PFSK-1 (cell line): Measurements from ENCODE around the gene EEPD1.

Experiments
- POLR2AphosphoS5 ChIP-seq: IDR thresholded peaks from 2 replicates; pipeline ENCODE4 v1.6.1; 2012; ENCODE audit warnings: low read depth, mild to moderate bottlenecking, control low read depth, low read length, moderate library complexity
- REST ChIP-seq, 2 experiments: IDR thresholded peaks; 2 replicates each; pipeline versions ENCODE4 v1.6.1 to v1.8.0; 2011 to 2012; ENCODE audit warnings: low read depth in 2 of 2, low read length in 2 of 2, control low read depth in 1 of 2, inconsistent platforms in 1 of 2, mild to moderate bottlenecking in 1 of 2, moderate library complexity in 1 of 2; ENCODE audit not compliant: insufficient read depth in 1 of 2
- SIN3A ChIP-seq: IDR thresholded peaks from 2 replicates; pipeline ENCODE4 v1.6.1; 2012; ENCODE audit warnings: mild to moderate bottlenecking, low read length, moderate library complexity, borderline replicate concordance; ENCODE audit not compliant: insufficient read depth
- TAF1 ChIP-seq: IDR thresholded peaks from 2 replicates; pipeline ENCODE4 v1.6.1; 2012; ENCODE audit warnings: low read length, control low read depth, borderline replicate concordance; ENCODE audit not compliant: insufficient read depth

GRCh38 chr7:36266190-36266589 lies 113.1 kb downstream of the EEPD1 start:
- no peak for TF ChIP-seq POLR2AphosphoS5
- TF ChIP-seq REST (IDR thresholded peaks at IDR 0.05; ENCODE audit: insufficient read depth in 1 of 2, low read depth in 2 of 2, low read length in 2 of 2): no peak
- TF ChIP-seq TAF1: no peak
- no peak for TF ChIP-seq SIN3A
